Measurements from ENCODE around the gene C19orf12.

The C19orf12 gene

GRCh38 chr19:29761575-29762232 is 46.6 kb upstream of the C19orf12 start:
- Histone ChIP-seq H3K9me3 (ENCODE audit: low read length) (no peaks in the 10 kb centered on the region), H3K36me3 (ENCODE audit: insufficient read depth, low read length) (no peaks in the 10 kb centered on the region), H3K9ac (ENCODE audit: low read length) (no peak overlapping the region), H3K4me1 (ENCODE audit: insufficient read depth, low read length, severe bottlenecking) (no peaks in the 10 kb centered on the region), H2AFZ (ENCODE audit: low read length) (no peak overlapping the region), H3K9me2 (ENCODE audit: low read depth, low read length) (no peaks in the 10 kb centered on the region), H3K27ac (ENCODE audit: low read depth, low read length, poor library complexity, severe bottlenecking) (no peak overlapping the region), H3K4me3 (ENCODE audit: low read depth, low read length, poor library complexity, severe bottlenecking) (no peak overlapping the region), H4K20me1 (ENCODE audit: insufficient read depth, low read length) (no peaks in the 10 kb centered on the region), H3K4me2 (ENCODE audit: low read length) (no peak overlapping the region), H3K27me3 (ENCODE audit: insufficient read depth, low read length) (no peaks in the 10 kb centered on the region), H3F3A (ENCODE audit: insufficient read depth, low read length) (no peaks in the 10 kb centered on the region), H3K79me2 (ENCODE audit: insufficient read depth, low read length) (no peaks in the 10 kb centered on the region)
- TF ChIP-seq CTCF (IDR thresholded peaks at IDR 0.05; ENCODE audit: low read length) (no peak), EZH2 (IDR thresholded peaks at IDR 0.05; ENCODE audit: borderline replicate concordance, low read length) (no peak)

GRCh38 chr19:29760752-29761502 is 45.9 kb upstream of the C19orf12 start:
- no peaks in the 10 kb centered on the region for H3K36me3 ChIP-seq (ENCODE audit: insufficient read depth, low read length)
- TF ChIP-seq EZH2 (IDR thresholded peaks at IDR 0.05; ENCODE audit: borderline replicate concordance, low read length) (no peak), CTCF (IDR thresholded peaks at IDR 0.05; ENCODE audit: low read length) (no peak)
- no peak overlapping the region for H3K4me3 ChIP-seq (ENCODE audit: low read depth, low read length, poor library complexity, severe bottlenecking)
- H3K27ac ChIP-seq (ENCODE audit: low read depth, low read length, poor library complexity, severe bottlenecking), result no peak overlapping the region
- H3K79me2 ChIP-seq (ENCODE audit: insufficient read depth, low read length), result no peaks in the 10 kb centered on the region
- no peak overlapping the region for H2AFZ ChIP-seq (ENCODE audit: low read length)
- H3K27me3 ChIP-seq (ENCODE audit: insufficient read depth, low read length), result no peaks in the 10 kb centered on the region
- no peaks in the 10 kb centered on the region for H3F3A ChIP-seq (ENCODE audit: insufficient read depth, low read length)
- H3K4me1 ChIP-seq (ENCODE audit: insufficient read depth, low read length, severe bottlenecking), result no peaks in the 10 kb centered on the region
- H3K9me2 ChIP-seq (ENCODE audit: low read depth, low read length), result no peaks in the 10 kb centered on the region
- no peak overlapping the region for H3K9ac ChIP-seq (ENCODE audit: low read length)
- H3K4me2 ChIP-seq (ENCODE audit: low read length), result no peak overlapping the region
- no peaks in the 10 kb centered on the region for H4K20me1 ChIP-seq (ENCODE audit: insufficient read depth, low read length)
- no peaks in the 10 kb centered on the region for H3K9me3 ChIP-seq (ENCODE audit: low read length)

- Histone ChIP-seq H3K27ac (ENCODE audit: low read depth, low read length, poor library complexity, severe bottlenecking) (no peak overlapping the region), H3F3A (ENCODE audit: insufficient read depth, low read length) (no peaks in the 10 kb centered on the region), H3K9ac (ENCODE audit: low read length) (no peak overlapping the region), H3K9me3 (ENCODE audit: low read length) (no peaks in the 10 kb centered on the region), H4K20me1 (ENCODE audit: insufficient read depth, low read length) (no peaks in the 10 kb centered on the region), H3K4me2 (ENCODE audit: low read length) (no peak overlapping the region), H3K9me2 (ENCODE audit: low read depth, low read length) (no peaks in the 10 kb centered on the region), H3K27me3 (ENCODE audit: insufficient read depth, low read length) (no peaks in the 10 kb centered on the region), H3K36me3 (ENCODE audit: insufficient read depth, low read length) (no peaks in the 10 kb centered on the region), H3K4me1 (ENCODE audit: insufficient read depth, low read length, severe bottlenecking) (no peaks in the 10 kb centered on the region), H3K79me2 (ENCODE audit: insufficient read depth, low read length) (no peaks in the 10 kb centered on the region), H2AFZ (ENCODE audit: low read length) (no peak overlapping the region), H3K4me3 (ENCODE audit: low read depth, low read length, poor library complexity, severe bottlenecking) (no peak overlapping the region)
- TF ChIP-seq CTCF (IDR thresholded peaks at IDR 0.05; ENCODE audit: low read length) (no peak), EZH2 (IDR thresholded peaks at IDR 0.05; ENCODE audit: borderline replicate concordance, low read length) (no peak)
These were observed 44.3 kb upstream of the C19orf12 start for GRCh38 chr19:29759359-29759758.

All from OCI-LY1 (cell line).